Thymus (tissue), 11 donors: ENCODE measurements around the gene ADAMTS1. TPM values are rescaled to one million over a fixed set of nuclear protein-coding genes. Genes with fewer than 3 reads are reported as not detected.
"Not testable (repeated sequence)": the region's sequence is repeated elsewhere in the genome, so short reads cannot be mapped to it uniquely, and the experiment has no call there.

Experiments used
- DNase-seq, 9 donors: peaks; one replicate each; pipeline ENCODE4 v3.0.0-alpha.2; 2013; ENCODE audit warnings: low spot score in 9 of 9, low read depth in 6 of 9, missing footprints in 1 of 9
- H3K27ac ChIP-seq, 2 donors: one replicate each; pipeline ENCODE4 v1.5.1; 2013; ENCODE audit warnings: control low read depth in 1 of 2, low read depth in 1 of 2, low read length in 1 of 2, mild to moderate bottlenecking in 1 of 2, moderate library complexity in 1 of 2
- H3K27me3 ChIP-seq, 2 donors: one replicate each; pipeline ENCODE4 v1.5.1; 2013; ENCODE audit warnings: low read length in 1 of 2; ENCODE audit not compliant: control insufficient read depth in 2 of 2, insufficient read depth in 1 of 2
- H3K36me3 ChIP-seq, 2 donors: one replicate each; pipeline ENCODE4 v1.5.1; 2013; ENCODE audit warnings: low read length in 1 of 2, mild to moderate bottlenecking in 1 of 2, moderate library complexity in 1 of 2; ENCODE audit not compliant: control insufficient read depth in 2 of 2, insufficient read depth in 2 of 2
- H3K4me1 ChIP-seq, 2 donors: one replicate each; pipeline ENCODE4 v1.5.1; 2013; ENCODE audit warnings: low read length in 2 of 2; ENCODE audit not compliant: control insufficient read depth in 2 of 2, insufficient read depth in 2 of 2
- H3K4me3 ChIP-seq, 2 donors: one replicate each; pipeline ENCODE4 v1.5.1; 2013; ENCODE audit warnings: low read length in 2 of 2, control low read depth in 1 of 2, mild to moderate bottlenecking in 1 of 2
- H3K9me3 ChIP-seq, 2 donors: one replicate each; pipeline ENCODE4 v1.5.1; 2013; ENCODE audit warnings: low read length in 1 of 2, mild to moderate bottlenecking in 1 of 2; ENCODE audit not compliant: control insufficient read depth in 2 of 2, insufficient read depth in 1 of 2
- WGBS: extraction: QIAGEN DNeasy Blood & Tissue Kit; methylation state at CpG from one replicate; pipeline ENCODE4 v1.1.7; 2013; 5-methylcytosine and 5-hydroxymethylcytosine counted together
- polyA plus RNA-seq: library from polyadenylated mRNA; stranded (reverse); fragments of 200-250 nt; gene quantifications from one replicate; pipeline ENCODE4 v1.2.3, GENCODE V29; 2013
- total RNA-seq: library from RNA; stranded (reverse); fragments of 120-200 nt; gene quantifications from one replicate; pipeline ENCODE4 v1.2.4, GENCODE V29; 2013
- donor health status: healthy.

ADAMTS1 gene
- total and polyA plus RNA-seq, 2 donors = 2.0 to 18.3 TPM

GRCh38 chr21:26877018-26877417 is 31.8 kb upstream of the ADAMTS1 start:
- H3K27ac ChIP-seq = no peak overlapping the region

GRCh38 chr21:26874347-26874746 is 29.1 kb upstream of the ADAMTS1 start:
- no peak for DNase-seq
- WGBS = 95% methylated on average over 1 of the region's 1 CpG
- Histone ChIP-seq H3K27ac (no peak overlapping the region), H3K36me3 (no peaks in the 10 kb centered on the region), H3K4me3 (no peak overlapping the region), H3K27me3 (no peaks in the 10 kb centered on the region), H3K4me1 (no peaks in the 10 kb centered on the region), H3K9me3 (no peaks in the 10 kb centered on the region)

More at GRCh38 chr21:26877018-26877417, 31.8 kb upstream of the ADAMTS1 start:
- H3K9me3 ChIP-seq = no peaks in the 10 kb centered on the region
- no peak overlapping the region for H3K4me3 ChIP-seq
- DNase-seq = no peak
- H3K4me1 ChIP-seq = no peaks in the 10 kb centered on the region
- no peaks in the 10 kb centered on the region for H3K36me3 ChIP-seq
- WGBS = 77% methylated on average over 6 of the region's 6 CpGs
- H3K27me3 ChIP-seq = no peaks in the 10 kb centered on the region

GRCh38 chr21:26865857-26866256 is 20.6 kb upstream of the ADAMTS1 start:
- no peaks in the 10 kb centered on the region for H3K4me1 ChIP-seq
- H3K4me3 ChIP-seq = no peak overlapping the region
- 95% methylated on average over 3 of the region's 3 CpGs for WGBS
- no peaks in the 10 kb centered on the region for H3K27me3 ChIP-seq
- no peak for DNase-seq
- H3K9me3 ChIP-seq = no peaks in the 10 kb centered on the region
- H3K36me3 ChIP-seq = no peaks in the 10 kb centered on the region
- H3K27ac ChIP-seq = no peak overlapping the region

GRCh38 chr21:26856871-26857350 is 11.7 kb upstream of the ADAMTS1 start:
- H3K36me3 ChIP-seq, H3K9me3 ChIP-seq, H3K4me3 ChIP-seq, H3K27me3 ChIP-seq, H3K4me1 ChIP-seq, H3K27ac ChIP-seq, DNase-seq: not testable (repeated sequence)
- WGBS = 94% methylated on average over 7 of the region's 7 CpGs

GRCh38 chr21:26854695-26855094 is 9.5 kb upstream of the ADAMTS1 start:
- not testable (repeated sequence) for DNase-seq, H3K9me3 ChIP-seq, H3K27ac ChIP-seq, H3K4me3 ChIP-seq, H3K36me3 ChIP-seq, H3K4me1 ChIP-seq, H3K27me3 ChIP-seq
- 97% methylated on average over 14 of the region's 14 CpGs for WGBS

- WGBS = 91% methylated on average over 3 of the region's 3 CpGs
- no peak for DNase-seq
- H3K27me3 ChIP-seq = peaks cover 5% of the 10 kb centered on the region in 2 donors
- no peaks in the 10 kb centered on the region for H3K4me1 ChIP-seq
- H3K9me3 ChIP-seq = no peaks in the 10 kb centered on the region
- no peaks in the 10 kb centered on the region for H3K36me3 ChIP-seq
- H3K27ac ChIP-seq = no peak overlapping the region
- no peak overlapping the region for H3K4me3 ChIP-seq
Measured at GRCh38 chr21:26852423-26852822, 7.2 kb upstream of the ADAMTS1 start.

- Histone ChIP-seq H3K4me1 (peaks cover 4 to 6% of the 10 kb centered on the region in 2 donors), H3K9me3 (no peaks in the 10 kb centered on the region), H3K27me3 (peaks cover 16% of the 10 kb centered on the region in 2 donors), H3K27ac (no peak overlapping the region), H3K4me3 (no peak overlapping the region), H3K36me3 (no peaks in the 10 kb centered on the region)
- WGBS = 87% methylated on average over 6 of the region's 6 CpGs
- no peak for DNase-seq
Measured at GRCh38 chr21:26851109-26851944, 6.1 kb upstream of the ADAMTS1 start.

- no peaks in the 10 kb centered on the region for H3K36me3 ChIP-seq
- H3K9me3 ChIP-seq = no peaks in the 10 kb centered on the region
- peaks cover 15% of the 10 kb centered on the region in 2 donors for H3K4me1 ChIP-seq
- WGBS = 25% methylated on average over 5 of the region's 5 CpGs
- no peak overlapping the region for H3K4me3 ChIP-seq
- peak in 2 of 9 donors; percentile 13 to 56 for DNase-seq
- H3K27me3 ChIP-seq = peaks cover 26 to 27% of the 10 kb centered on the region in 2 donors
- H3K27ac ChIP-seq = no peak overlapping the region
Measured at GRCh38 chr21:26850116-26850643, 5.0 kb upstream of the ADAMTS1 start.

GRCh38 chr21:26849428-26850115 is 4.4 kb upstream of the ADAMTS1 start:
- H3K4me3 ChIP-seq = no peak overlapping the region
- WGBS = 16% methylated on average over 4 of the region's 4 CpGs
- peak in 2 of 9 donors; percentile 25 to 57 for DNase-seq
- H3K4me1 ChIP-seq = peaks cover 19 to 20% of the 10 kb centered on the region in 2 donors
- no peaks in the 10 kb centered on the region for H3K9me3 ChIP-seq
- no peaks in the 10 kb centered on the region for H3K36me3 ChIP-seq
- no peak overlapping the region for H3K27ac ChIP-seq
- H3K27me3 ChIP-seq = peaks cover 31 to 33% of the 10 kb centered on the region in 2 donors
